ENCODE results near the gene INPP5A.

GRCh38 chr10:132650611-132651250 is 113.1 kb downstream of the INPP5A start:
- TF ChIP-seq POLR2A (IDR thresholded peaks at IDR 0.05) = no peak
- TF ChIP-seq CTCF (IDR thresholded peaks at IDR 0.05) = no peak
